ENCODE measurements around the gene MS4A4A.
"Not testable (repeated sequence)": the region's sequence is repeated elsewhere in the genome, so short reads cannot be mapped to it uniquely, and the experiment has no call there.

Gene MS4A4A

GRCh38 chr11:60280412-60280811 lies at the start of gene MS4A4A:
Gene MS4A4A, plus strand, starts transcription at chr11:60280666. Its CDS starts 10 bp downstream, at chr11:60280676.
- no peak for DNase-seq (ENCODE audit: low read depth in 2 of 2)

- DNase-seq (ENCODE audit: low read depth in 2 of 2) = no peak
Measured at GRCh38 chr11:60230681-60231080, 49.8 kb upstream of the MS4A4A start.

GRCh38 chr11:60235321-60235720 lies 45.1 kb upstream of the MS4A4A start:
- no peak for DNase-seq (ENCODE audit: low read depth in 2 of 2)

- no peak for DNase-seq (ENCODE audit: low read depth in 2 of 2)
Measured at GRCh38 chr11:60240662-60241061, 39.8 kb upstream of the MS4A4A start.

- no peak for DNase-seq (ENCODE audit: low read depth in 2 of 2)
Measured at GRCh38 chr11:60241786-60242185, 38.7 kb upstream of the MS4A4A start.

- DNase-seq (ENCODE audit: low read depth in 2 of 2) = no peak
Measured at GRCh38 chr11:60242740-60243239, 37.7 kb upstream of the MS4A4A start, which contains the start of gene MS4A4E. Gene MS4A4E, minus strand, starts transcription at chr11:60243137. Its CDS starts 13,082 bp downstream, at chr11:60230055.

- peak in 1 of 2 donors; percentile 7 for DNase-seq (ENCODE audit: low read depth in 2 of 2)
Measured at GRCh38 chr11:60251485-60252212, 28.8 kb upstream of the MS4A4A start.

- DNase-seq (ENCODE audit: low read depth in 2 of 2) = no peak
Measured at GRCh38 chr11:60252213-60253108, 28.0 kb upstream of the MS4A4A start.

- DNase-seq (ENCODE audit: low read depth in 2 of 2) = no peak
Measured at GRCh38 chr11:60257956-60258722, 22.3 kb upstream of the MS4A4A start.

GRCh38 chr11:60261014-60261413 lies 19.5 kb upstream of the MS4A4A start:
- no peak for DNase-seq (ENCODE audit: low read depth in 2 of 2)

GRCh38 chr11:60263402-60263801 lies 17.1 kb upstream of the MS4A4A start:
- no peak for DNase-seq (ENCODE audit: low read depth in 2 of 2)

- DNase-seq (ENCODE audit: low read depth in 2 of 2) = no peak
Measured at GRCh38 chr11:60264644-60265043, 15.8 kb upstream of the MS4A4A start.

GRCh38 chr11:60265373-60266214 lies 14.9 kb upstream of the MS4A4A start:
- peak in 1 of 2 donors; percentile 0 for DNase-seq (ENCODE audit: low read depth in 2 of 2)

- no peak for DNase-seq (ENCODE audit: low read depth in 2 of 2)
Measured at GRCh38 chr11:60274416-60274815, 6.0 kb upstream of the MS4A4A start.

- DNase-seq (ENCODE audit: low read depth in 2 of 2) = no peak
Measured at GRCh38 chr11:60281485-60281884, 1.0 kb downstream of the MS4A4A start.

GRCh38 chr11:60282286-60282685 lies 1.8 kb downstream of the MS4A4A start:
- no peak for DNase-seq (ENCODE audit: low read depth in 2 of 2)

GRCh38 chr11:60285411-60286126 lies 5.1 kb downstream of the MS4A4A start:
- DNase-seq (ENCODE audit: low read depth in 2 of 2) = not testable (repeated sequence)

- DNase-seq (ENCODE audit: low read depth in 2 of 2) = no peak
Measured at GRCh38 chr11:60288531-60288930, 8.1 kb downstream of the MS4A4A start.

- DNase-seq (ENCODE audit: low read depth in 2 of 2) = no peak
Measured at GRCh38 chr11:60292145-60292544, 11.7 kb downstream of the MS4A4A start.

- no peak for DNase-seq (ENCODE audit: low read depth in 2 of 2)
Measured at GRCh38 chr11:60301178-60301577, 20.7 kb downstream of the MS4A4A start.
